Tibial artery (tissue), 4 donors: ENCODE measurements around the gene PUS7.

Experiments used
- DNase-seq, 2 donors: peaks; one replicate each; pipeline ENCODE4 v3.0.0-alpha.2; 2019
- H3K27ac ChIP-seq, 2 donors: fragments of 200-600 bp; sonication (generic) in 1 of 2; 1 replicate in 1 of 2; 2 replicates in 1 of 2; pipeline ENCODE4 v1.5.1; 2018 to 2019; ENCODE audit warnings: mild to moderate bottlenecking in 1 of 2
- H3K27me3 ChIP-seq, 2 donors: fragments of 200-600 bp; sonication (generic) in 1 of 2; one replicate each; pipeline versions ENCODE4 v1.5.1 to v1.6.0; 2016 to 2019
- H3K36me3 ChIP-seq, 3 donors: fragments of 200-600 bp; sonication (generic) in 2 of 3; one replicate each; pipeline ENCODE4 v1.5.1; 2016 to 2019; ENCODE audit warnings: mild to moderate bottlenecking in 2 of 3
- H3K4me1 ChIP-seq, 4 donors: fragments of 200-600 bp; sonication (generic) in 2 of 4; 1 replicate in 3 of 4; 2 replicates in 1 of 4; pipeline ENCODE4 v1.5.1; 2016 to 2019
- H3K4me3 ChIP-seq, 2 donors: fragments of 200-600 bp; sonication (generic) in 1 of 2; 1 replicate in 1 of 2; 2 replicates in 1 of 2; pipeline ENCODE4 v1.5.1; 2018 to 2019; ENCODE audit warnings: mild to moderate bottlenecking in 2 of 2
- H3K9me3 ChIP-seq, 3 donors: fragments of 200-600 bp; sonication (generic) in 1 of 3; one replicate each; pipeline ENCODE4 v1.5.1; 2016 to 2019
- intact Hi-C: fragments of 100-400 bp; cut with DNase I; formaldehyde crosslinking; loops from one replicate; pipeline ENCODE4 v1.15.0; 2023; ENCODE audit warnings: low total_unique reads
- TF ChIP-seq, protein P1 (sequence below), 2 experiments: fragments of 200-600 bp in 1 of 2; fragments of 450-650 bp in 1 of 2; IDR thresholded peaks; one replicate each; pipeline ENCODE4 v1.5.1; 2017 to 2019; ENCODE audit warnings: antibody characterized with exemption in 2 of 2, mild to moderate bottlenecking in 1 of 2, moderate library complexity in 1 of 2

The PUS7 gene

DNA sequence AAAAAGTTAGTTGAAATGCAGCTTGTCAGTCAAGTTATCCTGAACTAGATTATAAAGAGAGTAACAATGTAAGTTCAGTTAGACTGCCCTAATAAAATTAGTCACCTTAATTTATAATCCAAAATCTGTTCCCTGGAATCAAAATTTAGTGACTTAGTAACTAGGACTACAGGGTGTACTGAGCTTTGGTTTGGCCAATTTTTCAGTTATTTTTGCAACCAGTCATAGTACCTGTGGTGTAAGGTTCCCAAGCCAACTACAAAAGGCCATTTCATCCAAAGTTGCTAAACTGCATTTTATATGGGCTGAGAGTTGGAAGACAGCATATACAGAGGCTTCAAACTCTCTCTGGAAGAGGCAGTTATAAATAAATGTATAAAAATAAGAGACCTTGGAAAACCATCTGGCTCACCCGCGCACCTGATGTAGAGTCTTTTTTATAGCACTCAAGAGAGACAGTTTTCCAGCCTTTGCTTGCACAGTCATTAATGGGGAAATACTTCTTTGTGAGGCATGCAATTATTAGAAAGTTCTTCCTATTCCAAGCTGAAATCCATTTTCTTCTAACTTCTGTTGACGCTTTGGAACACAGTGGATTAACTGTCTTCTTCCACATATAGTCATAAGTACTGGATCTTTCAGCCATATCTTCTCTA lies 59.2 kb downstream of the PUS7 start:
- no peaks in the 10 kb centered on the region for H3K4me1 ChIP-seq
- H3K4me3 ChIP-seq, result no peak overlapping the region
- H3K27me3 ChIP-seq, result no peaks in the 10 kb centered on the region
- no peak for DNase-seq
- TF ChIP-seq, protein P1, sequence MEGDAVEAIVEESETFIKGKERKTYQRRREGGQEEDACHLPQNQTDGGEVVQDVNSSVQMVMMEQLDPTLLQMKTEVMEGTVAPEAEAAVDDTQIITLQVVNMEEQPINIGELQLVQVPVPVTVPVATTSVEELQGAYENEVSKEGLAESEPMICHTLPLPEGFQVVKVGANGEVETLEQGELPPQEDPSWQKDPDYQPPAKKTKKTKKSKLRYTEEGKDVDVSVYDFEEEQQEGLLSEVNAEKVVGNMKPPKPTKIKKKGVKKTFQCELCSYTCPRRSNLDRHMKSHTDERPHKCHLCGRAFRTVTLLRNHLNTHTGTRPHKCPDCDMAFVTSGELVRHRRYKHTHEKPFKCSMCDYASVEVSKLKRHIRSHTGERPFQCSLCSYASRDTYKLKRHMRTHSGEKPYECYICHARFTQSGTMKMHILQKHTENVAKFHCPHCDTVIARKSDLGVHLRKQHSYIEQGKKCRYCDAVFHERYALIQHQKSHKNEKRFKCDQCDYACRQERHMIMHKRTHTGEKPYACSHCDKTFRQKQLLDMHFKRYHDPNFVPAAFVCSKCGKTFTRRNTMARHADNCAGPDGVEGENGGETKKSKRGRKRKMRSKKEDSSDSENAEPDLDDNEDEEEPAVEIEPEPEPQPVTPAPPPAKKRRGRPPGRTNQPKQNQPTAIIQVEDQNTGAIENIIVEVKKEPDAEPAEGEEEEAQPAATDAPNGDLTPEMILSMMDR (IDR thresholded peaks at IDR 0.05), result no peak
- peaks cover 5 to 50% (median 16%) of the 10 kb centered on the region in 3 donors for H3K36me3 ChIP-seq
- H3K27ac ChIP-seq, result no peak overlapping the region
- H3K9me3 ChIP-seq, result no peaks in the 10 kb centered on the region
- intact Hi-C loops, result no loop called here

DNA sequence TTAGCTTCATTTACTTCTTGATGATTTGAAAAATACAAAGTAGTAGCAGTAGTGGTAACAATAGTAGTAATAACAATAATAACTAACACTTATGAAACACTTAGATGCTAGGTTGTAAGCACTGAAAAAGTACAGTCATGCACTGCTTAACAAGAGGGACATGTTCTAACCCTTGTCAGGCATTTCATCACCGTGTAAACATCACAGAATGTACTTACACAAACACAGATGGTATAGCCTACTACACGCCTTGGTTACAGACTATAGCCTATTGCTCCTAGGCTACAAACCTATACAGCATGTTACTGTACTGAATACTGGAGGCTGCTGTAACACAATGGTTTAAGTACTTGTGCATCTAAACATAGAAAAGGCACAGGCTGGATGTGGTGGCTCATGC lies 60.6 kb downstream of the PUS7 start:
- no peak for DNase-seq
- H3K9me3 ChIP-seq, result no peaks in the 10 kb centered on the region
- H3K4me3 ChIP-seq, result no peak overlapping the region
- no peaks in the 10 kb centered on the region for H3K4me1 ChIP-seq
- TF ChIP-seq, protein P1 (IDR thresholded peaks at IDR 0.05), result no peak
- intact Hi-C loops, result no loop called here
- peaks cover 11 to 59% (median 26%) of the 10 kb centered on the region in 3 donors for H3K36me3 ChIP-seq
- no peaks in the 10 kb centered on the region for H3K27me3 ChIP-seq
- H3K27ac ChIP-seq, result no peak overlapping the region

DNA sequence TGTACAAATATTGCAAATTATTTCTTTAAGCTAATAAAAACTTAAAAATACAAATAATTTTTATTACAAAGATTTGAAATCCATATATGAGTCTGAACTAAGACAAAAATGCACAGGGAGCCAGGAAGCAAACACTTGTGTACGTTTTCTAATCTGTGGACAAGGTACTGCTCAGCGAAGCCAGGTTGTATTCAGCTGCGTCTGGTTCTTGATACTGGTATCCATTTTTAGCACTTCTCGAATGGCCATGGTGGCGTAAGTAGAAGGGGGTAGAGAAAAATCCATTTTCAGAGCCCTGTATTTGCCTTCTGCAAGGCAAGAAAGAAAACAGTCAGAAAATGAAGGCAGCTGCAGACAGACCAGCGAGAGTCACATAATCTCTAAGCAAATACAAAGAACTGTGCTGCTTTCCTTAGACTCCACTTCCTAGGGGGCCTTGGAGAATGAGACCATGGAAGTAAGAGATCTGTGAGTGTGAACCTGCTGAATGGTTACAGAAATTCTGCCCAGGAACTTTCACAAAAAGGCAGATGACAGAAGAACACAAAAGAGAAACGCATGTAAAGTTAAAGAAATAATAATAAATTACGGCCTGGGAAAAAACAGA lies 64.3 kb downstream of the PUS7 start:
- intact Hi-C loops, result no loop called here
- H3K27ac ChIP-seq, result no peak overlapping the region
- H3K4me3 ChIP-seq, result no peak overlapping the region
- H3K27me3 ChIP-seq, result no peaks in the 10 kb centered on the region
- no peaks in the 10 kb centered on the region for H3K4me1 ChIP-seq
- no peak for DNase-seq
- H3K36me3 ChIP-seq, result peaks cover 11 to 37% (median 18%) of the 10 kb centered on the region in 3 donors
- H3K9me3 ChIP-seq, result no peaks in the 10 kb centered on the region
- TF ChIP-seq, protein P1 (IDR thresholded peaks at IDR 0.05), result no peak

DNA sequence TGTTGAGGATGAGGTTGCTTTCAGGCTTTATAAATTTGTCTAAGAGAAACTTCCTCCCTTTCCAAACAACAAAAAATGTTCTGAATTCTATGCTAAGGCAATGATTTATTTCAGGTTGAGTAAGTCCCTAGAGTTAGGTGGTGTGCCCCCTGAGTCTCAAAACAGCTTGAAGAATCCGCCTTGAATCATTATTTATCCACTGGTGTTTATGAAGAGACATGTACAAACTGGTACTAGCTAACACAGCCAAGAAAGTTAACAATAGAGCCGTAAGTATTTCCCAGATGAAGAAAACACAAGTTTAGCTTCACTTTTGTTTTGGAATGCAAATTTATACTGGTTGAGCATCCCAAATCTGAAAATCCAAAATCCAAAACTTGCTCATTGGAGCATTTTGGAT lies 67.2 kb downstream of the PUS7 start:
- Histone ChIP-seq H3K27me3 (no peaks in the 10 kb centered on the region), H3K36me3 (peaks cover 6 to 27% (median 12%) of the 10 kb centered on the region in 3 donors), H3K4me1 (no peaks in the 10 kb centered on the region), H3K4me3 (no peak overlapping the region), H3K27ac (no peak overlapping the region), H3K9me3 (no peaks in the 10 kb centered on the region)
- TF ChIP-seq, protein P1 (IDR thresholded peaks at IDR 0.05), result no peak
- no peak for DNase-seq
- intact Hi-C loops, result no loop called here

DNA sequence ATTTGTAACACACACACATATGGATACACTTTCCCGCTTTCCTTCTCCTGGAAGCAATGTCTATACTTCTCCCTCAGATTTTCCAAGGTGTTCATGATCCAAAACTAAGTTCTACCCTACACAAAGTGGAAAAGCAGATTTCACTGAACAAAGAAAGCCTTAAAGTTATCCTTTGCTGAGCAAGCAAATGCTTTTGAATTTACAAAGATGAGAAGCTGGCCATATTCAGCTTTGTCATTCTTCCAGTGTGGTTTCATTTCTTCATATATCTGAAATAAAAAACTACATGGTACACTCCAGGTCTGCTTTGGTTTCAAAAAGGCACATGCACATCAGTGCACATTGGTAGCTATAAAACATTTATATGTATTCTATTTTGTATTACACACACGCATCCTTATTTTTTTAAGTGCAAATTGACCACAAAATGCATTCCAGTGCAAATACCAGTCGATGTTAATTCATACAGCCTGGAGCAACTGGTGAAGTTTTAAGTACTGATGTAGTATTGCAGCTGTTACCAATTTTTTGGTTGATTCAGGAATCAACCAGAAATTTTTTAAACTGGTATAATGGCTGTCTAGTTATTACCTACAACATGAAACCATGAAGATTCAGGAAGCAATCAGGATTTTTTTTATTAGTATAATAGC lies 67.8 kb downstream of the PUS7 start:
- Histone ChIP-seq H3K4me3 (no peak overlapping the region), H3K9me3 (no peaks in the 10 kb centered on the region), H3K27ac (no peak overlapping the region), H3K4me1 (no peaks in the 10 kb centered on the region), H3K36me3 (peaks cover 6 to 21% (median 12%) of the 10 kb centered on the region in 3 donors), H3K27me3 (no peaks in the 10 kb centered on the region)
- DNase-seq, result no peak
- intact Hi-C loops, result no loop called here
- TF ChIP-seq, protein P1 (IDR thresholded peaks at IDR 0.05), result no peak
